Measurements from ENCODE around the gene MEIS2. TPM values are rescaled to one million over a fixed set of nuclear protein-coding genes. Genes with fewer than 3 reads are reported as not detected.

MEIS2 gene
- total RNA-seq, 1 donor from 2014 or later, result 20.7 TPM

DNA sequence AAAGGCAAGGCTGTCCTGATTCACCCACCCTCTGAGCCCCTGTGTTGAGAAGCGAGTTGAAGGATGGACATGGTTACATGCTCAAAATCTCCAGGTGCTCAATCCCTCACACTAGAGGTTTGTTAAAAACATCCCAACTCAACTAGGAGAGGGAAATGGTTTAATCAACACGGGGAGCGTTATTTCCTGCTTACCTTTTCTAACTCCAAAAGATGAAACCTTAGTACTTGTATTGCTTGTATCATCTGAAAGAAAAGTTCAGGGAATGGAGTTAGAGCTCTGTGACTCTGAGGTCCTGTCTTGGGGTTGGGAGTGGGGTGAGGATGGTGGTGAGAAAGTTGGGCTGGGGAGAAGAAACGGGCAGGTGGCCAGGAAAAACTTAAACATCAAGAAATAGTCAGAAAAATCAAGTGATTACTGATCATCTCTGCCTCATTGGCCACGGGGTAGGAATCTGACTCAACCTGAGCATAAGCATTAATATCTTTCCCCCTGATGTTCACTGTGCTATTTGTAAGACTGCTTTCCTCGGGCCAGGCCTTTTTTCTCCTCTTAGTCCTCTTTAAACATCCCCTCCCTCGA, 5.9 kb downstream of the MEIS2 start:
- Histone ChIP-seq H3K9me3 (no peaks in the 10 kb centered on the region), H3K4me3 (peak overlapping the region; percentile 56), H3K27me3 (ENCODE audit: low read depth) (peaks cover 6% of the 10 kb centered on the region), H3K27ac (peak overlapping the region; percentile 74), H3K36me3 (no peaks in the 10 kb centered on the region), H3K4me1 (no peaks in the 10 kb centered on the region)
- TF ChIP-seq CTCF (IDR thresholded peaks at IDR 0.05), result no peak
- ATAC-seq (no peak), DNase-seq (no peak)
- intact Hi-C loops (cut with DNase I), result no loop called here

GRCh38 chr15:37093480-37094332, 6.6 kb downstream of the MEIS2 start:
- ATAC-seq (no peak), DNase-seq (no peak)
- no peak for TF ChIP-seq CTCF (IDR thresholded peaks at IDR 0.05)
- H3K27ac ChIP-seq, result no peak overlapping the region
- H3K27me3 ChIP-seq (ENCODE audit: low read depth), result peaks cover 6% of the 10 kb centered on the region
- H3K4me1 ChIP-seq, result no peaks in the 10 kb centered on the region
- intact Hi-C loops (cut with DNase I), result no loop called here
- H3K36me3 ChIP-seq, result no peaks in the 10 kb centered on the region
- H3K9me3 ChIP-seq, result no peaks in the 10 kb centered on the region
- no peak overlapping the region for H3K4me3 ChIP-seq

GRCh38 chr15:37090543-37091175, 9.7 kb downstream of the MEIS2 start:
- DNase-seq (no peak), ATAC-seq (no peak)
- Histone ChIP-seq H3K27me3 (ENCODE audit: low read depth) (no peaks in the 10 kb centered on the region), H3K27ac (no peak overlapping the region), H3K4me3 (no peak overlapping the region), H3K4me1 (peaks cover 13% of the 10 kb centered on the region), H3K36me3 (peaks cover 6% of the 10 kb centered on the region), H3K9me3 (no peaks in the 10 kb centered on the region)
- intact Hi-C loops (cut with DNase I), result no loop called here
- no peak for TF ChIP-seq CTCF (IDR thresholded peaks at IDR 0.05)

DNA sequence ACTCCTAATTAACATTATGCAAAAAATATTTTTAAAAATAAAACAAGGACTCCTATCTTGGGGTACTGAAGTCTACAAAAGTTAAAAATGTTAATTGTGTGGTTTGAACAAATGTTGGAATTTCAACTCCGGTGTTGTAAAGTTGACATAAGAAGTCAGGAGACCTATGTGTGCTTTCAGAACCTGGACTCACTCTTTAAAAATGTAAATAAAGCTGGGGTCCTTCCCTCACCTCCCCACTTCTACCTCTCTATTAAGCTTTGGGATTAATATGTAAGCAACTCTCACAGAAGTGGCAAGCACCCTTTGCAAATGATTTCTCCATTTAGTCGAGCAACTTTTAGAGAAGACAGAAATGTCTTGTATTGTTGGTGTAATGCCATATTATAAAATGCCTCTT, 11.9 kb downstream of the MEIS2 start:
- intact Hi-C loops (cut with DNase I), result no loop called here
- Histone ChIP-seq H3K36me3 (peaks cover 8% of the 10 kb centered on the region), H3K9me3 (no peaks in the 10 kb centered on the region), H3K4me3 (no peak overlapping the region), H3K4me1 (peaks cover 18% of the 10 kb centered on the region), H3K27ac (no peak overlapping the region), H3K27me3 (ENCODE audit: low read depth) (no peaks in the 10 kb centered on the region)
- DNase-seq, result no peak
- ATAC-seq, result no peak
- TF ChIP-seq CTCF (IDR thresholded peaks at IDR 0.05), result no peak

- DNase-seq (no peak), ATAC-seq (no peak)
- Histone ChIP-seq H3K27me3 (ENCODE audit: low read depth) (no peaks in the 10 kb centered on the region), H3K27ac (no peak overlapping the region), H3K4me1 (peaks cover 18% of the 10 kb centered on the region), H3K36me3 (peaks cover 21% of the 10 kb centered on the region), H3K9me3 (no peaks in the 10 kb centered on the region), H3K4me3 (no peak overlapping the region)
- no peak for TF ChIP-seq CTCF (IDR thresholded peaks at IDR 0.05)
- intact Hi-C loops (cut with DNase I), result no loop called here
These were observed 13.2 kb downstream of the MEIS2 start for GRCh38 chr15:37087131-37087588.
